ENCODE data around the gene EPS8L2. TPM values are rescaled to one million over a fixed set of nuclear protein-coding genes. Genes with fewer than 3 reads are reported as not detected.

Gene EPS8L2
- total RNA-seq, 3 donors from 2014 or later: 6.1 to 151 (median 115) TPM

DNA sequence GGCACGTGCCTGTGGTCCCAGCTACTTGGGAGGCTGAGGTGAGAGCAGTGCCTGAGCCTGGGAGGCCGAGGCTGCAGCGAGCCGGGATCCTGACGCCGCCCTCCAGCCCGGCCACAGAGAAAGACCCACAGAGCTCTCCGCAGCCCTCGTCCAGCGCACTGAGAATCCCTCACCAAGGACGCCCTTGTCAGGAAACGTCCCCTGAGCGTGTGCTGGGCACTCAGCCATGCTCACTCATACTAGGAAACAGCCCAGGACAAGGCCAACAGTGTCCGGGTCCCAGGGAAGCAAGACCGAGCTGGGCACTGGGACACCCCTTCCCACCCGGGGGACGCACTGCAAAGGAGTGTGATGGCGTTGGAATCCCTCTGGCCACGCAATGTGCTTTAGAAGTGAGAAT, 25.6 kb upstream of the EPS8L2 start:
- no peaks in the 10 kb centered on the region for H3K9me3 ChIP-seq
- no peak for DNase-seq (ENCODE audit: low spot score in 2 of 2)
- no peaks in the 10 kb centered on the region for H3K4me1 ChIP-seq
- H3K4me3 ChIP-seq: no peak overlapping the region
- no peaks in the 10 kb centered on the region for H3K36me3 ChIP-seq
- H3K27me3 ChIP-seq: no peaks in the 10 kb centered on the region
- TF ChIP-seq, protein P1, sequence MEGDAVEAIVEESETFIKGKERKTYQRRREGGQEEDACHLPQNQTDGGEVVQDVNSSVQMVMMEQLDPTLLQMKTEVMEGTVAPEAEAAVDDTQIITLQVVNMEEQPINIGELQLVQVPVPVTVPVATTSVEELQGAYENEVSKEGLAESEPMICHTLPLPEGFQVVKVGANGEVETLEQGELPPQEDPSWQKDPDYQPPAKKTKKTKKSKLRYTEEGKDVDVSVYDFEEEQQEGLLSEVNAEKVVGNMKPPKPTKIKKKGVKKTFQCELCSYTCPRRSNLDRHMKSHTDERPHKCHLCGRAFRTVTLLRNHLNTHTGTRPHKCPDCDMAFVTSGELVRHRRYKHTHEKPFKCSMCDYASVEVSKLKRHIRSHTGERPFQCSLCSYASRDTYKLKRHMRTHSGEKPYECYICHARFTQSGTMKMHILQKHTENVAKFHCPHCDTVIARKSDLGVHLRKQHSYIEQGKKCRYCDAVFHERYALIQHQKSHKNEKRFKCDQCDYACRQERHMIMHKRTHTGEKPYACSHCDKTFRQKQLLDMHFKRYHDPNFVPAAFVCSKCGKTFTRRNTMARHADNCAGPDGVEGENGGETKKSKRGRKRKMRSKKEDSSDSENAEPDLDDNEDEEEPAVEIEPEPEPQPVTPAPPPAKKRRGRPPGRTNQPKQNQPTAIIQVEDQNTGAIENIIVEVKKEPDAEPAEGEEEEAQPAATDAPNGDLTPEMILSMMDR (IDR thresholded peaks at IDR 0.05): no peak
- no peak for TF ChIP-seq POLR2A (IDR thresholded peaks at IDR 0.05)
- TF ChIP-seq POLR2AphosphoS5 (IDR thresholded peaks at IDR 0.05): no peak
- no peak overlapping the region for H3K27ac ChIP-seq
- intact Hi-C loops (cut with DNase I; ENCODE audit: low total_unique reads): no loop called here

DNA sequence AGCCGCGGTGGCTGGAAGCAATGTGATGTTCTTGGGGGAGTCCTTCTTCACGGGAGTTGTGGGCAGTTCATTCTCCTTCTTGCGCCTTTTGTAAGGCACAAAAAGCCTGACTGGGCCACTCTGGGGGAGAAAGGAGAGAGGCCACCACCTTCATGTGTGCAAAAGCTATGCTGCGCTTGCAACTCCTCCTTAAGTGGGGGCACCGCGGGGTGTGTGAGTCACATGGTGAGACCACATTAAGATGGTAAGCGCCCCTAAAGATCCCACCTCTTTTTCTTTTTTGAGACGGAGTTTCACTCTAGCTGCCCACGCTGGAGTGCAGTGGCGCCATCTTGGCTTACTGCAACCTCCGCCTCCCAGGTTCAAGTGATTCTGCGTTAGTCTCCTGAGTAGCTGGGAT, 25.1 kb upstream of the EPS8L2 start:
- TF ChIP-seq POLR2A (IDR thresholded peaks at IDR 0.05) (no peak), POLR2AphosphoS5 (IDR thresholded peaks at IDR 0.05) (no peak)
- TF ChIP-seq, protein P1 (IDR thresholded peaks at IDR 0.05): no peak
- Histone ChIP-seq H3K9me3 (no peaks in the 10 kb centered on the region), H3K4me3 (no peak overlapping the region), H3K27ac (no peak overlapping the region), H3K27me3 (no peaks in the 10 kb centered on the region), H3K4me1 (no peaks in the 10 kb centered on the region), H3K36me3 (no peaks in the 10 kb centered on the region)
- intact Hi-C loops (cut with DNase I; ENCODE audit: low total_unique reads): no loop called here
- no peak for DNase-seq (ENCODE audit: low spot score in 2 of 2)

DNA sequence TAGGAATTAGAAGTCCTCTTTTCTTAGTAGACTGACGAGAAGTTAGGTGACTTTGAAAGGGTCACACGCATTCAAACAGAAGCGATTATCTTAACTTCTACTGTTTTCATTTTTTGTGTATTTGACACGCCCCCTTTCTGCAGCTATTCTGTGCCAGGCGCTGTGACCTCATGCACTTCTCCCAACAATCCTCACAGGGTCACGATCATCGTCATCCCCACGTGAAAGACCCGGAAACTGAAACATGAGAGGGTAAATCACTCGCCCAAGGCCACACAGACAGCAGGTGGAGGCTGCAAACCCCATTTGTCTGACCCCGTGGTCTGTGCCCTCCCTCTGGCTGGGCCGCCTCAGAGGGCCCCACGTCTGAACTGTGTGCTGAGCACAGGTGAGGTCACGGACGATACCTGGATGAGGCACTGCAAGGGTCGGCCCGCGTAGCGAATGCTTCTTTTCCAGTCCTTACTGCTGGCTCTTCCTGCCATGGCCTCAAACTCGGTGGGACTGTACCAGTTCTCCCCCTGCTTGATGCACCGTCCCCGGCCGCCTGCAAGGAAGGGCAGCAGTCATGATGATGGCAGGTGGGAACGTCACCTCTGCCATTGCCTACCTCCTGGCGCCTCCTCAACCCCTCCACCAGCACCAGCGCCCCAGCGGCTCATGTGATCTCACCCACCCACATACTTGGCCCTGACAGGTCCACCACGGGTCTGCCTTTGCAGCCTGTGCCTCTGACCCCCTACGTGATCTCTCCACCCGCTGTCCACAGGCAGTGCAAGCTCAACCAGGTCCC, 19.4 kb upstream of the EPS8L2 start:
- H3K9me3 ChIP-seq: no peaks in the 10 kb centered on the region
- DNase-seq (ENCODE audit: low spot score in 2 of 2): no peak
- H3K27ac ChIP-seq: no peak overlapping the region
- H3K4me3 ChIP-seq: no peak overlapping the region
- intact Hi-C loops (cut with DNase I; ENCODE audit: low total_unique reads): no loop called here
- H3K27me3 ChIP-seq: no peaks in the 10 kb centered on the region
- H3K4me1 ChIP-seq: no peaks in the 10 kb centered on the region
- H3K36me3 ChIP-seq: no peaks in the 10 kb centered on the region
- no peak for TF ChIP-seq POLR2A (IDR thresholded peaks at IDR 0.05)
- TF ChIP-seq, protein P1 (IDR thresholded peaks at IDR 0.05): no peak
- no peak for TF ChIP-seq POLR2AphosphoS5 (IDR thresholded peaks at IDR 0.05)

DNA sequence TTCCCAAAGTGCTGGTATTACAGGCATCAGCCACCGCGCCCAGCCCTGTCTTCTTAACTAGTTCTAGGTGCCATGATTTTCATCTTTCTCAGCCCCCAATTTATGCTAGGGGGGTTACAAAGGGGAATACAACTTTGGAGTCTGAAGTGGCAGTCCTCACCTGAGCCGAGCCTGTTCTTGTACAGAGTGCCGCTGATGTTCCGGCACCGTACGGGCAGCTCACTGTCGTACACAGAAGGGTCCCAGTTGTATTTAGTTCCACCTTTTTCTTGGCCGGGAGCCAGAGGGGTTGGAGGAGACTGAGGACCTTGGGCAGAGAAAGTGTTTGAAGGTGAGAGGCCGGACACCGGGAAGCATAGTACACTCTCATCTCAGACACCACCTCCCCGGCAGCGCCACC, 18.3 kb upstream of the EPS8L2 start:
- intact Hi-C loops (cut with DNase I; ENCODE audit: low total_unique reads): no loop called here
- no peak for DNase-seq (ENCODE audit: low spot score in 2 of 2)
- Histone ChIP-seq H3K9me3 (no peaks in the 10 kb centered on the region), H3K27me3 (no peaks in the 10 kb centered on the region), H3K4me3 (no peak overlapping the region), H3K4me1 (no peaks in the 10 kb centered on the region), H3K27ac (no peak overlapping the region), H3K36me3 (no peaks in the 10 kb centered on the region)
- TF ChIP-seq, protein P1 (IDR thresholded peaks at IDR 0.05): no peak
- TF ChIP-seq POLR2A (IDR thresholded peaks at IDR 0.05) (no peak), POLR2AphosphoS5 (IDR thresholded peaks at IDR 0.05) (no peak)

GRCh38 chr11:688681-689080, 17.4 kb upstream of the EPS8L2 start:
- peaks cover 5 to 9% of the 10 kb centered on the region in 2 donors for H3K4me1 ChIP-seq
- H3K27ac ChIP-seq: no peak overlapping the region
- H3K27me3 ChIP-seq: no peaks in the 10 kb centered on the region
- no peaks in the 10 kb centered on the region for H3K9me3 ChIP-seq
- TF ChIP-seq, protein P1 (IDR thresholded peaks at IDR 0.05): no peak
- TF ChIP-seq POLR2AphosphoS5 (IDR thresholded peaks at IDR 0.05) (no peak), POLR2A (IDR thresholded peaks at IDR 0.05) (no peak)
- no peak overlapping the region for H3K4me3 ChIP-seq
- no peak for DNase-seq (ENCODE audit: low spot score in 2 of 2)
- H3K36me3 ChIP-seq: no peaks in the 10 kb centered on the region
- intact Hi-C loops (cut with DNase I; ENCODE audit: low total_unique reads): no loop called here
